HepG2 (cell line): ENCODE measurements around the gene RNASE8. TPM values are rescaled to one million over a fixed set of nuclear protein-coding genes. Genes with fewer than 3 reads are reported as not detected.
A peak's percentile ranks its signal among the peaks of the same experiment; 100 is the strongest.

Experiments
- DMAP1 ChIP-seq: IDR thresholded peaks from 2 replicates; pipeline ENCODE4 v1.6.1; 2016
- GPN1 ChIP-seq: sonication (generic); formaldehyde crosslinking; IDR thresholded peaks from 2 replicates; pipeline ENCODE4 v1.5.1; 2020; ENCODE audit warnings: missing genetic modification reagents, borderline replicate concordance
- MED1 ChIP-seq: sonication (generic); formaldehyde crosslinking; IDR thresholded peaks from 2 replicates; pipeline ENCODE4 v1.4.0; 2020; ENCODE audit warnings: missing genetic modification reagents
- MEIS1 ChIP-seq: sonication (generic); formaldehyde crosslinking; IDR thresholded peaks from 2 replicates; pipeline ENCODE4 v1.9.0; 2021; ENCODE audit warnings: mild to moderate bottlenecking, missing genetic modification reagents, moderate library complexity, borderline replicate concordance
- NFYC ChIP-seq: IDR thresholded peaks from 2 replicates; pipeline ENCODE4 v1.6.1; 2016; ENCODE audit warnings: missing genetic modification reagents, missing compliant biosample characterization
- NR3C1 ChIP-seq: sonication (generic); formaldehyde crosslinking; IDR thresholded peaks from 2 replicates; pipeline ENCODE4 v1.4.0; 2020; ENCODE audit warnings: missing genetic modification reagents
- POLR2AphosphoS2 ChIP-seq: IDR thresholded peaks from 2 replicates; pipeline ENCODE4 v1.6.1; 2011; ENCODE audit warnings: low read depth, low read length, improper control_type of control experiment
- SIX1 ChIP-seq: sonication (generic); formaldehyde crosslinking; IDR thresholded peaks from 2 replicates; pipeline ENCODE4 v1.4.0; 2020; ENCODE audit warnings: missing genetic modification reagents, borderline replicate concordance
- U2AF1 ChIP-seq: fragments of 200-400 bp; formaldehyde crosslinking; optimal IDR thresholded peaks from 2 replicates; pipeline ENCODE3; 2017; ENCODE audit warnings: mild to moderate bottlenecking, low read depth, low read length
- ZNF253 ChIP-seq: sonication (generic); formaldehyde crosslinking; IDR thresholded peaks from 2 replicates; pipeline ENCODE4 v1.8.0; 2022; ENCODE audit warnings: mild to moderate bottlenecking, missing genetic modification reagents, borderline replicate concordance
- ZNF430 ChIP-seq: sonication (generic); formaldehyde crosslinking; IDR thresholded peaks from 2 replicates; pipeline ENCODE4 v1.9.0; 2021; ENCODE audit warnings: mild to moderate bottlenecking, missing genetic modification reagents
- ZNF562 ChIP-seq: sonication (generic); formaldehyde crosslinking; IDR thresholded peaks from 2 replicates; pipeline ENCODE4 v1.8.0; 2022; ENCODE audit warnings: missing genetic modification reagents, borderline replicate concordance
- ZNF615 ChIP-seq: sonication (generic); formaldehyde crosslinking; IDR thresholded peaks from 2 replicates; pipeline ENCODE4 v1.5.0; 2020; ENCODE audit warnings: mild to moderate bottlenecking, missing genetic modification reagents, borderline replicate concordance
- ZNF619 ChIP-seq: sonication (generic); formaldehyde crosslinking; IDR thresholded peaks from 2 replicates; pipeline ENCODE4 v1.4.0; 2020; ENCODE audit warnings: mild to moderate bottlenecking, missing genetic modification reagents
- ZNF737 ChIP-seq: sonication (generic); formaldehyde crosslinking; IDR thresholded peaks from 2 replicates; pipeline ENCODE4 v1.5.0; 2020; ENCODE audit warnings: missing genetic modification reagents, mild to moderate bottlenecking, borderline replicate concordance
- polyA plus RNA-seq, 8 experiments: library from polyadenylated mRNA; depleted of rRNA in 3 of 8; stranded (reverse) in 7 of 8; unstranded in 1 of 8; fragments of >200 nt; fragmentation: Illumina TruSeq in 4 of 8; extraction: Trizol in 4 of 8; gene quantifications; 2 replicates each; pipeline versions ENCODE4 v1.2.1 to v1.2.3, GENCODE V29; 2011 to 2016; ENCODE audit warnings: low read depth in 4 of 8, missing spikeins in 1 of 8, mixed read lengths in 1 of 8; ENCODE audit not compliant: insufficient read depth in 1 of 8
- total RNA-seq, 5 experiments: library from RNA; depleted of rRNA; stranded (reverse); fragments of >200 nt; fragmentation: Illumina TruSeq; extraction: Trizol; gene quantifications; 2 replicates each; pipeline ENCODE4 v1.2.3, GENCODE V29; 2016; ENCODE audit warnings: low read depth in 1 of 5
- TF ChIP-seq, protein P1 (sequence below): sonication (generic); formaldehyde crosslinking; IDR thresholded peaks from 2 replicates; pipeline ENCODE4 v1.4.0; 2020; ENCODE audit warnings: missing genetic modification reagents, borderline replicate concordance
- TF ChIP-seq, protein P2 (sequence below): sonication (generic); formaldehyde crosslinking; IDR thresholded peaks from 2 replicates; pipeline ENCODE4 v1.4.0; 2020; ENCODE audit warnings: missing genetic modification reagents
- TF ChIP-seq, protein P3 (sequence below): sonication (generic); formaldehyde crosslinking; conservative IDR thresholded peaks from 2 replicates; pipeline ENCODE4 v1.4.0; 2020; ENCODE audit warnings: mild to moderate bottlenecking, missing genetic modification reagents, moderate library complexity
- TF ChIP-seq, protein P4 (sequence below), 2 experiments: fragments of 450-650 bp in 1 of 2; sonication (generic) in 1 of 2; formaldehyde crosslinking; IDR thresholded peaks; 2 replicates each; pipeline versions ENCODE4 v1.5.0 to v1.8.0; 2020 to 2022; ENCODE audit warnings: mild to moderate bottlenecking in 1 of 2, missing genetic modification reagents in 1 of 2

The RNASE8 gene
- total and polyA plus RNA-seq, 2 of the 13 experiments (the other 11 are each of a cell fraction or from before 2014, with no cell fraction given), result not detected

- TF ChIP-seq, protein P1, sequence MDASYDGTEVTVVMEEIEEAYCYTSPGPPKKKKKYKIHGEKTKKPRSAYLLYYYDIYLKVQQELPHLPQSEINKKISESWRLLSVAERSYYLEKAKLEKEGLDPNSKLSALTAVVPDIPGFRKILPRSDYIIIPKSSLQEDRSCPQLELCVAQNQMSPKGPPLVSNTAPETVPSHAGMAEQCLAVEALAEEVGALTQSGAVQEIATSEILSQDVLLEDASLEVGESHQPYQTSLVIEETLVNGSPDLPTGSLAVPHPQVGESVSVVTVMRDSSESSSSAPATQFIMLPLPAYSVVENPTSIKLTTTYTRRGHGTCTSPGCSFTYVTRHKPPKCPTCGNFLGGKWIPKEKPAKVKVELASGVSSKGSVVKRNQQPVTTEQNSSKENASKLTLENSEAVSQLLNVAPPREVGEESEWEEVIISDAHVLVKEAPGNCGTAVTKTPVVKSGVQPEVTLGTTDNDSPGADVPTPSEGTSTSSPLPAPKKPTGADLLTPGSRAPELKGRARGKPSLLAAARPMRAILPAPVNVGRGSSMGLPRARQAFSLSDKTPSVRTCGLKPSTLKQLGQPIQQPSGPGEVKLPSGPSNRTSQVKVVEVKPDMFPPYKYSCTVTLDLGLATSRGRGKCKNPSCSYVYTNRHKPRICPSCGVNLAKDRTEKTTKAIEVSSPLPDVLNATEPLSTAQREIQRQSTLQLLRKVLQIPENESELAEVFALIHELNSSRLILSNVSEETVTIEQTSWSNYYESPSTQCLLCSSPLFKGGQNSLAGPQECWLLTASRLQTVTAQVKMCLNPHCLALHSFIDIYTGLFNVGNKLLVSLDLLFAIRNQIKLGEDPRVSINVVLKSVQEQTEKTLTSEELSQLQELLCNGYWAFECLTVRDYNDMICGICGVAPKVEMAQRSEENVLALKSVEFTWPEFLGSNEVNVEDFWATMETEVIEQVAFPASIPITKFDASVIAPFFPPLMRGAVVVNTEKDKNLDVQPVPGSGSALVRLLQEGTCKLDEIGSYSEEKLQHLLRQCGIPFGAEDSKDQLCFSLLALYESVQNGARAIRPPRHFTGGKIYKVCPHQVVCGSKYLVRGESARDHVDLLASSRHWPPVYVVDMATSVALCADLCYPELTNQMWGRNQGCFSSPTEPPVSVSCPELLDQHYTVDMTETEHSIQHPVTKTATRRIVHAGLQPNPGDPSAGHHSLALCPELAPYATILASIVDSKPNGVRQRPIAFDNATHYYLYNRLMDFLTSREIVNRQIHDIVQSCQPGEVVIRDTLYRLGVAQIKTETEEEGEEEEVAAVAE (CRISPR knock-in tag), result no peak
- TF ChIP-seq ZNF430 (peak; percentile 47; the same call in 1 of the 2 replicates), SIX1 (CRISPR knock-in tag) (no peak), ZNF615 (CRISPR knock-in tag) (no peak), ZNF253 (CRISPR knock-in tag) (no peak), NFYC (CRISPR knock-in tag) (no peak), POLR2AphosphoS2 (no peak), MEIS1 (CRISPR knock-in tag) (no peak), GPN1 (CRISPR knock-in tag) (no peak), ZNF737 (CRISPR knock-in tag) (0 out of 2 replicates have a peak, but pooled peaks have one; percentile 55), ZNF619 (CRISPR knock-in tag) (no peak), DMAP1 (CRISPR knock-in tag) (no peak), NR3C1 (CRISPR knock-in tag) (no peak), ZNF562 (no peak), MED1 (peak; percentile 35; the same call in 1 of the 2 replicates), U2AF1 (no peak)
- TF ChIP-seq, protein P2, sequence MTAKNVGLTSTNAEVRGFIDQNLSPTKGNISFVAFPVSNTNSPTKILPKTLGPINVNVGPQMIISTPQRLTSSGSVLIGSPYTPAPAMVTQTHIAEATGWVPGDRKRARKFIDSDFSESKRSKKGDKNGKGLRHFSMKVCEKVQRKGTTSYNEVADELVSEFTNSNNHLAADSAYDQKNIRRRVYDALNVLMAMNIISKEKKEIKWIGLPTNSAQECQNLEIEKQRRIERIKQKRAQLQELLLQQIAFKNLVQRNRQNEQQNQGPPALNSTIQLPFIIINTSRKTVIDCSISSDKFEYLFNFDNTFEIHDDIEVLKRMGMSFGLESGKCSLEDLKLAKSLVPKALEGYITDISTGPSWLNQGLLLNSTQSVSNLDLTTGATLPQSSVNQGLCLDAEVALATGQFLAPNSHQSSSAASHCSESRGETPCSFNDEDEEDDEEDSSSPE (CRISPR knock-in tag), result no peak
- TF ChIP-seq, protein P3, sequence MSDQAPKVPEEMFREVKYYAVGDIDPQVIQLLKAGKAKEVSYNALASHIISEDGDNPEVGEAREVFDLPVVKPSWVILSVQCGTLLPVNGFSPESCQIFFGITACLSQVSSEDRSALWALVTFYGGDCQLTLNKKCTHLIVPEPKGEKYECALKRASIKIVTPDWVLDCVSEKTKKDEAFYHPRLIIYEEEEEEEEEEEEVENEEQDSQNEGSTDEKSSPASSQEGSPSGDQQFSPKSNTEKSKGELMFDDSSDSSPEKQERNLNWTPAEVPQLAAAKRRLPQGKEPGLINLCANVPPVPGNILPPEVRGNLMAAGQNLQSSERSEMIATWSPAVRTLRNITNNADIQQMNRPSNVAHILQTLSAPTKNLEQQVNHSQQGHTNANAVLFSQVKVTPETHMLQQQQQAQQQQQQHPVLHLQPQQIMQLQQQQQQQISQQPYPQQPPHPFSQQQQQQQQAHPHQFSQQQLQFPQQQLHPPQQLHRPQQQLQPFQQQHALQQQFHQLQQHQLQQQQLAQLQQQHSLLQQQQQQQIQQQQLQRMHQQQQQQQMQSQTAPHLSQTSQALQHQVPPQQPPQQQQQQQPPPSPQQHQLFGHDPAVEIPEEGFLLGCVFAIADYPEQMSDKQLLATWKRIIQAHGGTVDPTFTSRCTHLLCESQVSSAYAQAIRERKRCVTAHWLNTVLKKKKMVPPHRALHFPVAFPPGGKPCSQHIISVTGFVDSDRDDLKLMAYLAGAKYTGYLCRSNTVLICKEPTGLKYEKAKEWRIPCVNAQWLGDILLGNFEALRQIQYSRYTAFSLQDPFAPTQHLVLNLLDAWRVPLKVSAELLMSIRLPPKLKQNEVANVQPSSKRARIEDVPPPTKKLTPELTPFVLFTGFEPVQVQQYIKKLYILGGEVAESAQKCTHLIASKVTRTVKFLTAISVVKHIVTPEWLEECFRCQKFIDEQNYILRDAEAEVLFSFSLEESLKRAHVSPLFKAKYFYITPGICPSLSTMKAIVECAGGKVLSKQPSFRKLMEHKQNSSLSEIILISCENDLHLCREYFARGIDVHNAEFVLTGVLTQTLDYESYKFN (CRISPR knock-in tag), result no peak; the same call in 1 of the 2 replicates
- TF ChIP-seq, protein P4, sequence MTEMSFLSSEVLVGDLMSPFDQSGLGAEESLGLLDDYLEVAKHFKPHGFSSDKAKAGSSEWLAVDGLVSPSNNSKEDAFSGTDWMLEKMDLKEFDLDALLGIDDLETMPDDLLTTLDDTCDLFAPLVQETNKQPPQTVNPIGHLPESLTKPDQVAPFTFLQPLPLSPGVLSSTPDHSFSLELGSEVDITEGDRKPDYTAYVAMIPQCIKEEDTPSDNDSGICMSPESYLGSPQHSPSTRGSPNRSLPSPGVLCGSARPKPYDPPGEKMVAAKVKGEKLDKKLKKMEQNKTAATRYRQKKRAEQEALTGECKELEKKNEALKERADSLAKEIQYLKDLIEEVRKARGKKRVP (CRISPR knock-in tag; IDR thresholded peaks at IDR 0.05), result 0 out of 4 replicates have a peak, but pooled peaks of 1 of the 2 experiments have one; percentile 17
Observed at GRCh38 chr14:21057803-21058675, at the start of gene RNASE8 (continued).
